ENCODE results near the gene USP32.
A peak's percentile ranks its signal among the peaks of the same experiment; 100 is the strongest.
"Not testable (repeated sequence)": the region's sequence is repeated elsewhere in the genome, so short reads cannot be mapped to it uniquely, and the experiment has no call there.

USP32 gene

GRCh38 chr17:60426596-60426995 lies 34.7 kb upstream of the USP32 start:
- DNase-seq (ENCODE audit: low read depth): no peak
- TF ChIP-seq CTCF (conservative IDR thresholded peaks at IDR 0.05; ENCODE audit: control insufficient read depth, insufficient read depth, low read depth, low read length): no peak
- no peak overlapping the region for H3K4me3 ChIP-seq (ENCODE audit: control insufficient read depth, low read depth, low read length)

- no peak overlapping the region for H3K4me3 ChIP-seq (ENCODE audit: control insufficient read depth, low read depth, low read length)
- DNase-seq (ENCODE audit: low read depth): no peak
- no peak for TF ChIP-seq CTCF (conservative IDR thresholded peaks at IDR 0.05; ENCODE audit: control insufficient read depth, insufficient read depth, low read depth, low read length)
Measured at GRCh38 chr17:60425626-60426025, 33.7 kb upstream of the USP32 start.

GRCh38 chr17:60423865-60424264 lies 31.9 kb upstream of the USP32 start:
- no peak overlapping the region for H3K4me3 ChIP-seq (ENCODE audit: control insufficient read depth, low read depth, low read length)
- no peak for DNase-seq (ENCODE audit: low read depth)
- no peak for TF ChIP-seq CTCF (conservative IDR thresholded peaks at IDR 0.05; ENCODE audit: control insufficient read depth, insufficient read depth, low read depth, low read length)

- H3K4me3 ChIP-seq (ENCODE audit: control insufficient read depth, low read depth, low read length): peak within 1 kb of the TSS; percentile 47
- DNase-seq (ENCODE audit: low read depth): no peak
- no peak for TF ChIP-seq CTCF (conservative IDR thresholded peaks at IDR 0.05; ENCODE audit: control insufficient read depth, insufficient read depth, low read depth, low read length)
Measured at GRCh38 chr17:60422162-60422665, 30.3 kb upstream of the USP32 start, which contains the start of gene CHCT1. Gene CHCT1 (plus strand): TSS chr17:60422489. CDS start chr17:60422593, 104 bp downstream.

GRCh38 chr17:60421273-60422161 lies 29.6 kb upstream of the USP32 start:
- H3K4me3 ChIP-seq (ENCODE audit: control insufficient read depth, low read depth, low read length): peak overlapping the region; percentile 47
- peak; percentile 44 for DNase-seq (ENCODE audit: low read depth)
- TF ChIP-seq CTCF (conservative IDR thresholded peaks at IDR 0.05; ENCODE audit: control insufficient read depth, insufficient read depth, low read depth, low read length): peak; percentile 66

DNA sequence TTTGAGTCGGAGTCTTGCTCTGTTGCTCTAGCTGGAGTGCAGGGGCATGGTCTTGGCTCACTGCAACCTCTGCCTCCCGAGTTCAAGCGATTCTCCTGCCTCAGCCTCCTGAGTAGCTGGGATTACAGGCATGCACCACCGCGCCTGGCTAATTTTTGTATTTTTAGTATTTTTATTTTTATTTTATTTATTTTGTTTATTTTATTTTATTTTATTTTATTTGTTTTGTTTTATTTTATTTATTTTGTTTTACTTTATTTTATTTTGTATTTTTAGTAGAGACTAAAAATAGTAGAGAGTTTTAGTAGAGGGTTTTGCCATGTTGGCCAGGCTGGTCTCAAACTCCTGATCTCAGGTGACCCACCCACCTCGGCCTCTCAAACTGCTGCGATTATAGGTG lies 27.9 kb upstream of the USP32 start:
- not testable (repeated sequence) for H3K4me3 ChIP-seq (ENCODE audit: control insufficient read depth, low read depth, low read length); DNase-seq (ENCODE audit: low read depth)

DNA sequence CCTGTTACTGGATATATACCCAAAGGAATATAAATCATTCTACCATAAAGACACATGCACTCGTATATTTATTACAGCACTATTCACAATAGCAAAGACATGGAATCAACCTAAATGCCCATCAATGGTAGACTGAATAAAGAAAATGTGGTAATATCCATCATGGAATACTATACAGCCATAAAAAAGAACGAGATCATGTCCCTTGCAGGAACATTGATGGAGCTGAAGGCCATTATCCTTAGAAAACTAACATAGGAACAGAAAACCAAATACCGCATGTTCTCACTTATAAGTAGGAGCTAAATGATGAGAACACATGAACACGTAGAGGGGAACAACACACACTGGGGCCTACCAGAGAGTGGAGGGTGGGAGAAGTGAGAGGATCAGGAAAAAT lies 27.1 kb upstream of the USP32 start:
- not testable (repeated sequence) for DNase-seq (ENCODE audit: low read depth); H3K4me3 ChIP-seq (ENCODE audit: control insufficient read depth, low read depth, low read length)
